SK-N-SH treated with all-trans-retinoic acid at 6 μM for 48 hours (cell line): ENCODE measurements around the gene MYO16.

Source experiments
- ARNTL ChIP-seq: fragments of 450-650 bp; formaldehyde crosslinking; IDR thresholded peaks from 2 replicates; pipeline ENCODE4 v1.5.0; 2020; ENCODE audit warnings: low read depth, mild to moderate bottlenecking, moderate library complexity, borderline replicate concordance
- CSRNP3 ChIP-seq: fragments of 250-450 bp; sonication (Bioruptor Pico); IDR thresholded peaks from 2 replicates; pipeline ENCODE4 v1.5.1; 2021; ENCODE audit warnings: mild to moderate bottlenecking, moderate library complexity
- GLIS3 ChIP-seq: fragments of 250-450 bp; sonication (Bioruptor Pico); IDR thresholded peaks from 2 replicates; pipeline ENCODE4 v1.5.0; 2020; ENCODE audit warnings: mild to moderate bottlenecking, moderate library complexity
- OSR1 ChIP-seq: fragments of 250-450 bp; sonication (Bioruptor Pico); IDR thresholded peaks from 2 replicates; pipeline ENCODE4 v1.8.0; 2022; ENCODE audit warnings: moderate library complexity, mild to moderate bottlenecking, inconsistent platforms
- PATZ1 ChIP-seq: fragments of 250-450 bp; sonication (Bioruptor Pico); IDR thresholded peaks from 2 replicates; pipeline ENCODE4 v1.8.0; 2020; ENCODE audit warnings: mild to moderate bottlenecking, moderate library complexity, borderline replicate concordance
- PPARA ChIP-seq: fragments of 250-450 bp; sonication (Bioruptor Pico); IDR thresholded peaks from 2 replicates; pipeline ENCODE4 v1.5.0; 2020; ENCODE audit warnings: mild to moderate bottlenecking, borderline replicate concordance
- RARB ChIP-seq: fragments of 250-450 bp; sonication (Bioruptor Pico); IDR thresholded peaks from 2 replicates; pipeline ENCODE4 v1.8.0; 2021; ENCODE audit warnings: mild to moderate bottlenecking, moderate library complexity
- TCF4 ChIP-seq: fragments of 250-450 bp; sonication (Bioruptor Pico); IDR thresholded peaks from 2 replicates; pipeline ENCODE4 v1.8.0; 2021; ENCODE audit warnings: mild to moderate bottlenecking, moderate library complexity, borderline replicate concordance
- ZFP3 ChIP-seq: fragments of 250-450 bp; sonication (Bioruptor Pico); IDR thresholded peaks from 2 replicates; pipeline ENCODE4 v1.5.0; 2020; ENCODE audit warnings: mild to moderate bottlenecking, moderate library complexity
- ZNF565 ChIP-seq: fragments of 450-650 bp; formaldehyde crosslinking; conservative IDR thresholded peaks from 2 replicates; pipeline ENCODE4 v1.5.0; 2020; ENCODE audit warnings: low read depth, mild to moderate bottlenecking, moderate library complexity
- ZNF70 ChIP-seq: fragments of 450-650 bp; formaldehyde crosslinking; IDR thresholded peaks from 2 replicates; pipeline ENCODE4 v1.5.0; 2020; ENCODE audit warnings: mild to moderate bottlenecking, moderate library complexity

GRCh38 chr13:108915634-108916512 lies 286.5 kb downstream of the MYO16 start:
- no peak for TF ChIP-seq RARB (CRISPR knock-in tag)
- TF ChIP-seq ARNTL: no peak
- no peak for TF ChIP-seq PPARA (CRISPR knock-in tag)
- no peak for TF ChIP-seq ZNF565 (CRISPR knock-in tag)
- TF ChIP-seq PATZ1 (CRISPR knock-in tag): no peak
- TF ChIP-seq ZNF70 (CRISPR knock-in tag): no peak
- TF ChIP-seq OSR1 (CRISPR knock-in tag): no peak
- TF ChIP-seq TCF4 (CRISPR knock-in tag): no peak
- no peak for TF ChIP-seq GLIS3 (CRISPR knock-in tag)
- no peak for TF ChIP-seq ZFP3 (CRISPR knock-in tag)
- TF ChIP-seq CSRNP3: no peak
